ENCODE results near the gene CLTCL1.

GRCh38 chr22:19234126-19234896 lies 57.2 kb downstream of the CLTCL1 start:
- TF ChIP-seq, protein P1, sequence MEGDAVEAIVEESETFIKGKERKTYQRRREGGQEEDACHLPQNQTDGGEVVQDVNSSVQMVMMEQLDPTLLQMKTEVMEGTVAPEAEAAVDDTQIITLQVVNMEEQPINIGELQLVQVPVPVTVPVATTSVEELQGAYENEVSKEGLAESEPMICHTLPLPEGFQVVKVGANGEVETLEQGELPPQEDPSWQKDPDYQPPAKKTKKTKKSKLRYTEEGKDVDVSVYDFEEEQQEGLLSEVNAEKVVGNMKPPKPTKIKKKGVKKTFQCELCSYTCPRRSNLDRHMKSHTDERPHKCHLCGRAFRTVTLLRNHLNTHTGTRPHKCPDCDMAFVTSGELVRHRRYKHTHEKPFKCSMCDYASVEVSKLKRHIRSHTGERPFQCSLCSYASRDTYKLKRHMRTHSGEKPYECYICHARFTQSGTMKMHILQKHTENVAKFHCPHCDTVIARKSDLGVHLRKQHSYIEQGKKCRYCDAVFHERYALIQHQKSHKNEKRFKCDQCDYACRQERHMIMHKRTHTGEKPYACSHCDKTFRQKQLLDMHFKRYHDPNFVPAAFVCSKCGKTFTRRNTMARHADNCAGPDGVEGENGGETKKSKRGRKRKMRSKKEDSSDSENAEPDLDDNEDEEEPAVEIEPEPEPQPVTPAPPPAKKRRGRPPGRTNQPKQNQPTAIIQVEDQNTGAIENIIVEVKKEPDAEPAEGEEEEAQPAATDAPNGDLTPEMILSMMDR (IDR thresholded peaks at IDR 0.05): no peak
- no peak for TF ChIP-seq POLR2A (IDR thresholded peaks at IDR 0.05)

Measured in right lobe of liver (tissue), 4 donors.